Nephron progenitor cell (in vitro differentiated cells): ENCODE results near the gene NKIRAS1.
"Not testable (repeated sequence)": the region's sequence is repeated elsewhere in the genome, so short reads cannot be mapped to it uniquely, and the experiment has no call there.

Source experiments
- DNase-seq: peaks from one replicate; pipeline ENCODE4 v3.0.0; 2021
- H3K27ac Mint-ChIP-seq: 2 replicates; pipeline ENCODE4 v1.8.0; 2021; ENCODE audit warnings: mild to moderate bottlenecking, moderate library complexity, mixed read lengths
- H3K27me3 Mint-ChIP-seq: 2 replicates; pipeline ENCODE4 v1.8.0; 2021; ENCODE audit warnings: mild to moderate bottlenecking, low read depth, mixed read lengths; ENCODE audit not compliant: poor library complexity
- H3K36me3 Mint-ChIP-seq: 2 replicates; pipeline ENCODE4 v1.8.0; 2021; ENCODE audit warnings: low read depth, mixed read lengths
- H3K4me1 Mint-ChIP-seq: 2 replicates; pipeline ENCODE4 v1.8.0; 2021; ENCODE audit warnings: mixed read lengths
- H3K4me3 Mint-ChIP-seq: 2 replicates; pipeline ENCODE4 v1.8.0; 2021; ENCODE audit warnings: mild to moderate bottlenecking, moderate library complexity, mixed read lengths
- H3K9me3 Mint-ChIP-seq: 2 replicates; pipeline ENCODE4 v1.8.0; 2021; ENCODE audit warnings: mild to moderate bottlenecking, moderate library complexity, mixed read lengths
- TF ChIP-seq, protein P1 (sequence below): fragments of 200-600 bp; sonication (generic); IDR thresholded peaks from 2 replicates; pipeline ENCODE4 v1.5.0; 2021; ENCODE audit warnings: antibody characterized with exemption

The NKIRAS1 gene

DNA sequence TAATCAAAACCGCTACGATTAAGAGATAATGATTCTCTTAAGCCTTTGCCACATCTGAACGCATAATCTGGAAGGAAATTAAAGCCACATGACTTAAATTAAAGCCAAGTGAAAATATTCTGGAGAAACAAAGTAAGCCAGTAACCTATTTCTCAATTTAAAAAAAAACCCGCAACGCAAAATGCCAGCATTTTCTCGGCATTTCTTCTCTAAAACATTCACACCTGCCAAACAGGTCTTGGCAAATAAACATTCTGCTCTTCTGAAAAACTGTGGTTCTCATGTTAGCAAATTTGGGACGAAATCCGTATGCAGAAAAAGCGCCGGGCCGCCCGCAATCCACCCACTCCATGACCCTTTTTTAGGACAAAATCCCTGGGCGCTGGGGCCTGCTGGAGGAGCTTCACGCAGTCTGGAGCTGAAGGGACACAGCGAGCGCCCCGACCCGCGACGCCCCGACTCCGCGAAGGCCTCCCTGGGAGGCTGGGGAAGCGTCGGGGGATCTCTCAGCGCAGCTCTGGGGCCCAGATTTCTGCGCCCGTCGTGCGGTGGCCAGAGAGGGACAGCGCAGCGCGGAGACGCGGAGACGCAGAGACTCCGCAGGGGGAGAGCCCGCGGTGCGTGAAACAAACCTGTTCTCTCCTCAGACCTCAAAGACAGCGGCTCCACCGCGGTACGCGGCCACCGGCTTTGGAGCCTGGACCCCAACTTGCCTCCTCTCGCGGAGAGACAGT lies 471 bp downstream of the NKIRAS1 start:
- H3K27ac Mint-ChIP-seq, result peak overlapping the region; percentile 100
- peaks cover 61% of the 10 kb centered on the region for H3K4me1 Mint-ChIP-seq
- peak overlapping the region; percentile 100 for H3K4me3 Mint-ChIP-seq
- no peak for DNase-seq
- TF ChIP-seq, protein P1, sequence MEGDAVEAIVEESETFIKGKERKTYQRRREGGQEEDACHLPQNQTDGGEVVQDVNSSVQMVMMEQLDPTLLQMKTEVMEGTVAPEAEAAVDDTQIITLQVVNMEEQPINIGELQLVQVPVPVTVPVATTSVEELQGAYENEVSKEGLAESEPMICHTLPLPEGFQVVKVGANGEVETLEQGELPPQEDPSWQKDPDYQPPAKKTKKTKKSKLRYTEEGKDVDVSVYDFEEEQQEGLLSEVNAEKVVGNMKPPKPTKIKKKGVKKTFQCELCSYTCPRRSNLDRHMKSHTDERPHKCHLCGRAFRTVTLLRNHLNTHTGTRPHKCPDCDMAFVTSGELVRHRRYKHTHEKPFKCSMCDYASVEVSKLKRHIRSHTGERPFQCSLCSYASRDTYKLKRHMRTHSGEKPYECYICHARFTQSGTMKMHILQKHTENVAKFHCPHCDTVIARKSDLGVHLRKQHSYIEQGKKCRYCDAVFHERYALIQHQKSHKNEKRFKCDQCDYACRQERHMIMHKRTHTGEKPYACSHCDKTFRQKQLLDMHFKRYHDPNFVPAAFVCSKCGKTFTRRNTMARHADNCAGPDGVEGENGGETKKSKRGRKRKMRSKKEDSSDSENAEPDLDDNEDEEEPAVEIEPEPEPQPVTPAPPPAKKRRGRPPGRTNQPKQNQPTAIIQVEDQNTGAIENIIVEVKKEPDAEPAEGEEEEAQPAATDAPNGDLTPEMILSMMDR, result no peak
- H3K9me3 Mint-ChIP-seq, result peaks cover 4% of the 10 kb centered on the region
- H3K27me3 Mint-ChIP-seq, result no peaks in the 10 kb centered on the region
- H3K36me3 Mint-ChIP-seq, result peaks cover 54% of the 10 kb centered on the region

GRCh38 chr3:23915537-23916108 lies 1.2 kb downstream of the NKIRAS1 start:
- peaks cover 55% of the 10 kb centered on the region for H3K4me1 Mint-ChIP-seq
- H3K27ac Mint-ChIP-seq, result peak overlapping the region; percentile 49
- TF ChIP-seq, protein P1, result no peak
- H3K9me3 Mint-ChIP-seq, result peaks cover 4% of the 10 kb centered on the region
- no peak for DNase-seq
- H3K4me3 Mint-ChIP-seq, result peak overlapping the region; percentile 100
- no peaks in the 10 kb centered on the region for H3K27me3 Mint-ChIP-seq
- peaks cover 52% of the 10 kb centered on the region for H3K36me3 Mint-ChIP-seq

GRCh38 chr3:23913873-23914743 lies 2.7 kb downstream of the NKIRAS1 start:
- Mint-ChIP-seq H3K4me1 (peaks cover 40% of the 10 kb centered on the region), H3K36me3 (peaks cover 48% of the 10 kb centered on the region), H3K9me3 (peaks cover 4% of the 10 kb centered on the region), H3K27ac (no peak overlapping the region), H3K27me3 (no peaks in the 10 kb centered on the region), H3K4me3 (peak overlapping the region; percentile 19)
- DNase-seq, result no peak
- TF ChIP-seq, protein P1, result no peak

DNA sequence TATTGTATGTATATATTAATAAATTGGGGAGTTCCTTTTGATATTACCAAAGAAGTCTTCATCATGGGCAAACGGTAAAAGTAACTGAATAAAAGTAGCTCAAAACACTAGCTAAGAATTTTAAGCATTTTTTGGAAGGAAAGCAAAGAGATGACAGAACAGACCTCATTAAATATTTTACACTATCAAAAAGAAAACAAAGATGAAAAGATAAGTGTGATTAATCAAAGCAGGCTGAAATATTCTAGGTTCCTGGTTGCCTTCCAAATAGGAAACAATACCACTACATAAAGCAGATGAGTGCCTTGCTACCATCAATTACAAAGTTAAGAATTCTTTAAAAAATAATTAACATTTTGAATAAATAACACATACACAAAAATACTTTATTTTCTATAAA lies 3.6 kb downstream of the NKIRAS1 start:
- Mint-ChIP-seq H3K4me1 (peaks cover 31% of the 10 kb centered on the region), H3K9me3 (peaks cover 4% of the 10 kb centered on the region), H3K4me3 (no peak overlapping the region), H3K27me3 (no peaks in the 10 kb centered on the region), H3K36me3 (peaks cover 47% of the 10 kb centered on the region), H3K27ac (no peak overlapping the region)
- DNase-seq, result no peak
- TF ChIP-seq, protein P1, result no peak

DNA sequence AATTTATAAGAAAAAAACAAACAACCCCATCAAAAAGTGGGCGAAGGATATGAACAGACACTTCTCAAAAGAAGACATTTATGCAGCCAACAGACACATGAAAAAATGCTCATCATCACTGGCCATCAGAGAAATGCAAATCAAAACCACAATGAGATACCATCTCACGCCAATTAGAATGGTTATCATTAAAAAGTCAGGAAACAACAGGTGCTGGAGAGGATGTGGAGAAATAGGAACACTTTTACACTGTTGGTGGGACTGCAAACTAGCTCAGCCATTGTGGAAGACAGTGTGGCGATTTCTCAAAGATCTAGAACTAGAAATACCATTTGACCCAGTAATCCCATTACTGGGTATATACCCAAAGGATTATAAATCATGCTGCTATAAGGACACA lies 4.5 kb downstream of the NKIRAS1 start:
- not testable (repeated sequence) for H3K27ac Mint-ChIP-seq, H3K4me3 Mint-ChIP-seq, H3K9me3 Mint-ChIP-seq, H3K27me3 Mint-ChIP-seq, DNase-seq
- peaks cover 45% of the 10 kb centered on the region for H3K36me3 Mint-ChIP-seq
- H3K4me1 Mint-ChIP-seq, result peaks cover 25% of the 10 kb centered on the region

GRCh38 chr3:23911397-23911796 lies 5.4 kb downstream of the NKIRAS1 start:
- H3K36me3 Mint-ChIP-seq, result peaks cover 52% of the 10 kb centered on the region
- no peak for DNase-seq
- TF ChIP-seq, protein P1, result no peak
- H3K27ac Mint-ChIP-seq, result no peak overlapping the region
- peaks cover 4% of the 10 kb centered on the region for H3K9me3 Mint-ChIP-seq
- H3K4me3 Mint-ChIP-seq, result no peak overlapping the region
- H3K27me3 Mint-ChIP-seq, result no peaks in the 10 kb centered on the region
- H3K4me1 Mint-ChIP-seq, result peaks cover 25% of the 10 kb centered on the region
